PFSK-1 (cell line): ENCODE measurements around the gene TXLNB.

Experiments
- FOXP2 ChIP-seq: optimal IDR thresholded peaks from 2 replicates; pipeline ENCODE3; 2011; ENCODE audit warnings: borderline replicate concordance, control low read depth, inconsistent platforms; ENCODE audit not compliant: insufficient read depth; ENCODE audit errors: extremely low read length, extremely low read depth
- POLR2AphosphoS5 ChIP-seq: IDR thresholded peaks from 2 replicates; pipeline ENCODE4 v1.6.1; 2012; ENCODE audit warnings: low read depth, mild to moderate bottlenecking, control low read depth, low read length, moderate library complexity
- REST ChIP-seq, 2 experiments: IDR thresholded peaks; 2 replicates each; pipeline versions ENCODE4 v1.6.1 to v1.8.0; 2011 to 2012; ENCODE audit warnings: low read depth in 2 of 2, low read length in 2 of 2, control low read depth in 1 of 2, inconsistent platforms in 1 of 2, mild to moderate bottlenecking in 1 of 2, moderate library complexity in 1 of 2; ENCODE audit not compliant: insufficient read depth in 1 of 2
- SIN3A ChIP-seq: IDR thresholded peaks from 2 replicates; pipeline ENCODE4 v1.6.1; 2012; ENCODE audit warnings: mild to moderate bottlenecking, low read length, moderate library complexity, borderline replicate concordance; ENCODE audit not compliant: insufficient read depth
- TAF1 ChIP-seq: IDR thresholded peaks from 2 replicates; pipeline ENCODE4 v1.6.1; 2012; ENCODE audit warnings: low read length, control low read depth, borderline replicate concordance; ENCODE audit not compliant: insufficient read depth

GRCh38 chr6:139329224-139329623, 37.4 kb upstream of the TXLNB start:
- no peak for TF ChIP-seq POLR2AphosphoS5
- no peak for TF ChIP-seq TAF1
- TF ChIP-seq SIN3A = no peak
- no peak for TF ChIP-seq REST (IDR thresholded peaks at IDR 0.05; ENCODE audit: insufficient read depth in 1 of 2, low read depth in 2 of 2, low read length in 2 of 2)
- no peak for TF ChIP-seq FOXP2
